Ovary (tissue), 9 donors: Measurements from ENCODE around the gene PDIA3. TPM values are rescaled to one million over a fixed set of nuclear protein-coding genes. Genes with fewer than 3 reads are reported as not detected.
"Not testable (repeated sequence)": the region's sequence is repeated elsewhere in the genome, so short reads cannot be mapped to it uniquely, and the experiment has no call there.

Experiments
- DNase-seq, 5 donors: peaks; one replicate each; pipeline ENCODE4 v3.0.0-alpha.2; 2019 to 2020
- H3K27ac ChIP-seq, 2 donors: fragments of 200-600 bp; one replicate each; pipeline versions ENCODE4 v1.5.1 to v1.8.0; 2019 to 2022
- H3K27me3 ChIP-seq: fragments of 200-600 bp; one replicate; pipeline ENCODE4 v1.8.0; 2022
- H3K36me3 ChIP-seq: fragments of 200-600 bp; sonication (generic); one replicate; pipeline ENCODE4 v1.5.1; 2019
- H3K4me1 ChIP-seq: one replicate; pipeline ENCODE4 v1.8.1; 2013; ENCODE audit warnings: mild to moderate bottlenecking, moderate library complexity; ENCODE audit not compliant: insufficient read depth
- H3K4me3 ChIP-seq: fragments of 200-600 bp; sonication (generic); one replicate; pipeline ENCODE4 v1.5.1; 2017
- H3K9me3 ChIP-seq, 2 donors: fragments of 200-600 bp in 1 of 2; sonication (generic) in 1 of 2; one replicate each; pipeline versions ENCODE4 v1.5.1 to v1.8.1; 2013 to 2019; ENCODE audit warnings: mild to moderate bottlenecking in 1 of 2, moderate library complexity in 1 of 2
- EP300 ChIP-seq: sonication (generic); formaldehyde crosslinking; IDR thresholded peaks from one replicate; pipeline ENCODE4 v1.6.1; 2017; ENCODE audit warnings: antibody characterized with exemption
- POLR2A ChIP-seq: fragments of 450-650 bp; IDR thresholded peaks from one replicate; pipeline ENCODE4 v1.6.1; 2017; ENCODE audit warnings: antibody characterized with exemption, mild to moderate bottlenecking, moderate library complexity
- WGBS, 3 donors: extraction: QIAGEN DNeasy Blood & Tissue Kit in 1 of 3; methylation state at CpG; one replicate each; pipeline versions ENCODE4 v1.1.5 to v1.1.7; 2013 to 2017; 5-methylcytosine and 5-hydroxymethylcytosine counted together
- intact Hi-C, 4 donors: fragments of 100-400 bp; cut with DNase I; formaldehyde crosslinking; loops; one replicate each; pipeline versions ENCODE4 v1.11.0 to v1.15.1; 2022 to 2023
- polyA plus RNA-seq, 2 donors: library from polyadenylated mRNA; stranded (reverse); fragments of 200-250 nt in 1 of 2; fragments of 350-450 nt in 1 of 2; fragmentation: Illumina TruSeq in 1 of 2; extraction: RNeasy Lipid Tissue Mini Kit (QIAGEN cat#74804) in 1 of 2; gene quantifications; one replicate each; pipeline ENCODE4 v1.2.3, GENCODE V29; 2013 to 2014
- total RNA-seq, 7 donors: library from RNA; depleted of rRNA in 2 of 7; stranded (reverse); fragments of >200 nt in 2 of 7; fragmentation: NEBNext Ultra II Directional in 3 of 7; extraction: Animal tissue kit (Norgen Biotek cat#: 25700) in 3 of 7; gene quantifications; one replicate each; pipeline versions ENCODE4 v1.1.0 to v1.2.4, GENCODE V29; 2016 to 2023
- TF ChIP-seq, protein P1 (sequence below), 3 donors: fragments of 450-650 bp in 2 of 3; fragments of 200-600 bp in 1 of 3; IDR thresholded peaks; one replicate each; pipeline versions ENCODE4 v1.5.1 to v1.8.0; 2016 to 2022; ENCODE audit warnings: antibody characterized with exemption in 3 of 3, mild to moderate bottlenecking in 1 of 3
- donor health status: DM: no; HTN: no; CAD: no; lungs with moderate emphysema.
- donor health status: DM: no; HTN: no; CAD: no.
- donor health status: Bipolar disorder and iron deficiency.
- donor health status: DM: yes; HTN: yes; CAD: no.
- donor health status: DM: no; HTN: no; CAD: no.
- donor health status: DM: yes; HTN: yes; CAD: no.

The PDIA3 gene
- total and polyA plus RNA-seq, 9 donors = 56.9 to 711 (median 260) TPM

DNA sequence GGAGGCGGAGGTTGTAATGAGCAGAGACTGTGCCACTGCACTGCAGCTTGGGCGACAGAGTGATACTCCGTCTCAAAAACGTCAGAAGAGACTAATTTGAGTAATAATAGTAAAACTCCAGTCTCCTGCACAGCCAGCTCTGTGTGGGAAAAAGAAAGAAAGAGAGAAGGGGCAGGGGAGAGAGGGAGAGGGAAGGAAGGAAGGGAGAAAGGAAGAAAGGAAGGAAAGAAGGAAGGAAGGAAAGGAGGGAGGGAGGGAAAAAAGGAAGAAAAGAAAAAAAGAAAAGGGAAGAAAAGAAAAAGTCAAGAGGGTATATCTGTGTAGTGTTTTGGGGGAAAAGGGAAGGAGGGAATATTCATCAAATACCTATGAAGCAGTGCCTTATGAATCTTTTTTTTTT lies 23.1 kb upstream of the PDIA3 start:
- Histone ChIP-seq H3K4me3 (no peak overlapping the region), H3K27ac (no peak overlapping the region), H3K36me3 (no peaks in the 10 kb centered on the region), H3K9me3 (no peaks in the 10 kb centered on the region), H3K4me1 (no peaks in the 10 kb centered on the region), H3K27me3 (no peaks in the 10 kb centered on the region)
- TF ChIP-seq, protein P1, sequence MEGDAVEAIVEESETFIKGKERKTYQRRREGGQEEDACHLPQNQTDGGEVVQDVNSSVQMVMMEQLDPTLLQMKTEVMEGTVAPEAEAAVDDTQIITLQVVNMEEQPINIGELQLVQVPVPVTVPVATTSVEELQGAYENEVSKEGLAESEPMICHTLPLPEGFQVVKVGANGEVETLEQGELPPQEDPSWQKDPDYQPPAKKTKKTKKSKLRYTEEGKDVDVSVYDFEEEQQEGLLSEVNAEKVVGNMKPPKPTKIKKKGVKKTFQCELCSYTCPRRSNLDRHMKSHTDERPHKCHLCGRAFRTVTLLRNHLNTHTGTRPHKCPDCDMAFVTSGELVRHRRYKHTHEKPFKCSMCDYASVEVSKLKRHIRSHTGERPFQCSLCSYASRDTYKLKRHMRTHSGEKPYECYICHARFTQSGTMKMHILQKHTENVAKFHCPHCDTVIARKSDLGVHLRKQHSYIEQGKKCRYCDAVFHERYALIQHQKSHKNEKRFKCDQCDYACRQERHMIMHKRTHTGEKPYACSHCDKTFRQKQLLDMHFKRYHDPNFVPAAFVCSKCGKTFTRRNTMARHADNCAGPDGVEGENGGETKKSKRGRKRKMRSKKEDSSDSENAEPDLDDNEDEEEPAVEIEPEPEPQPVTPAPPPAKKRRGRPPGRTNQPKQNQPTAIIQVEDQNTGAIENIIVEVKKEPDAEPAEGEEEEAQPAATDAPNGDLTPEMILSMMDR (IDR thresholded peaks at IDR 0.05) = no peak
- TF ChIP-seq EP300 = no peak
- TF ChIP-seq POLR2A = no peak
- 67 to 75% (median 74%) methylated on average over 4 of the region's 4 CpGs for WGBS, 3 donors
- intact Hi-C loops = no loop called here
- DNase-seq = no peak

DNA sequence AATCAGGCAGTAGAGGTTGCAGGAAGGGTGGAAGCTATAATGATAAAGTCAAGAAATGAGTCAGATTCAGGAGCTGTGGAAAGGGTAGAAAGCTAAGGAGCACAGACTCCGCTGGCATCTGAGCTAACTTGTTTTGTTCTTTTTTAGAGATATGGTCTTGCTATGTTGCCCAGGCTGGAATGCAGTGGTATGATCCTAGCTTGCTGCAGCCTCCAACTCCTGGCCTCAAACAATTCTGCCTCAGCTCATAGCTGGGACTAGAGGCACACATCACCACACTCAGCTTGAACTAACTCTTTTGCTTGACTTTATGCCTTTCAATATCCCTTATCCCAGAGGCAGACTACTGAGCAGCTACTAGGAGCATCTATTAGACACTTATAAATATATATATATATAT lies 19.9 kb upstream of the PDIA3 start:
- intact Hi-C loops, H3K9me3 ChIP-seq, H3K4me1 ChIP-seq, H3K27ac ChIP-seq, H3K36me3 ChIP-seq, DNase-seq, H3K27me3 ChIP-seq, H3K4me3 ChIP-seq: not testable (repeated sequence)
- 95 to 100% (median 100%) methylated on average over 1 of the region's 1 CpG for WGBS, 3 donors

DNA sequence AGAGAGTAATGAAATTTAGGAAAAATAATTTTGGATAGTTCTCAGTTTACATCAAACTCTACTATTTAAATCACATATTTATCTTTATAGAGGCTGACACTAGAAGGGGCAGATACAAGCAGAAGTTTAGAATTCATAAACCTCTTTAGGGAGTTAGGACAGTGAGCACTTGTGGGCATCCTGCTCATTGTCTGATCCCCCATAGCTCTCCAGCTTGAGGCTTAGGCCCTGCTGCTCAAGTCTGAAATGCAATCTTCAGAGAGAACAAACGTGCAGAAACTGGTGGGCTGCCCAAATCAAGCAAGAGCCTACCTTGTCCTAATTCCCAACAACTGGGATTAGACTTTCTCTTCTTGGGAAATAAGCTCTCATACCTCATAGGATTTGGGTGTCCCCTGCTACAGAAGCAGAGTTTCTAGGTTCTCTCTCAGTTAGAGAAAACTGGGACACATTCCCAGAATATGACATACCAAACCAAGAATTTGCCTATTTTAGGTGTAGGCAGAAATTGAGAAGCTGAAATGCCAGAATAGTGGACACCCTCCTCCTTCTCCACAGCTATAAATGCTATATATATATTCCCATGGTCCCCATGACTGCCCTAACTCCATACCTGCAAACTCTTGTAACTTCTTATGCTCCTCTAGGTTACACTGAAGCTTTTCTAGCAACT lies 18.0 kb upstream of the PDIA3 start:
- intact Hi-C loops, H3K27me3 ChIP-seq, H3K4me3 ChIP-seq, H3K4me1 ChIP-seq, DNase-seq, H3K27ac ChIP-seq, H3K9me3 ChIP-seq, H3K36me3 ChIP-seq: not testable (repeated sequence)
- 47 to 59% (median 47%) methylated on average over 1 of the region's 1 CpG for WGBS, 3 donors

DNA sequence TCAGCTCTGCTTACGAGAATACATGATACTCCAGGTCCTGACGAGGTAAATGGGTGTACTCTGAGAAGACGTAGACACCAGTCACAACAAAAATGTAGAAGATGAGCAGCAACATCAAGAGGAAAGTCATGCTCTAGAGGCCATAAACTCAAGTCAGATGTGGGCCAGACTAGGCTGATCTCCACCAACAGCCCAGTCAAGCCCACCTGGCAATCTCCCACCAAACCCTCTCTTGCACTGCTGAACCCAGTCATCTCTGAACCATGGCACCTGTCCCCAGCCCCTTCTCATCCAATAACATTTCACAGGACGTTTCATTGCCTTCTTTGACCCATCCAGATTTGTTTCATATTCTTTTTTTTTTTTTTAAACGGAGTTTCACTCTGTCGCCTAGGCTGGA lies 10.8 kb upstream of the PDIA3 start:
- H3K4me3 ChIP-seq = no peak overlapping the region
- intact Hi-C loops = no loop called here
- DNase-seq = no peak
- H3K36me3 ChIP-seq = no peaks in the 10 kb centered on the region
- TF ChIP-seq, protein P1 (IDR thresholded peaks at IDR 0.05) = no peak
- no peak for TF ChIP-seq POLR2A
- no peaks in the 10 kb centered on the region for H3K9me3 ChIP-seq
- 84 to 89% (median 85%) methylated on average over 6 of the region's 6 CpGs for WGBS, 3 donors
- no peak overlapping the region for H3K27ac ChIP-seq
- no peaks in the 10 kb centered on the region for H3K4me1 ChIP-seq
- no peaks in the 10 kb centered on the region for H3K27me3 ChIP-seq

DNA sequence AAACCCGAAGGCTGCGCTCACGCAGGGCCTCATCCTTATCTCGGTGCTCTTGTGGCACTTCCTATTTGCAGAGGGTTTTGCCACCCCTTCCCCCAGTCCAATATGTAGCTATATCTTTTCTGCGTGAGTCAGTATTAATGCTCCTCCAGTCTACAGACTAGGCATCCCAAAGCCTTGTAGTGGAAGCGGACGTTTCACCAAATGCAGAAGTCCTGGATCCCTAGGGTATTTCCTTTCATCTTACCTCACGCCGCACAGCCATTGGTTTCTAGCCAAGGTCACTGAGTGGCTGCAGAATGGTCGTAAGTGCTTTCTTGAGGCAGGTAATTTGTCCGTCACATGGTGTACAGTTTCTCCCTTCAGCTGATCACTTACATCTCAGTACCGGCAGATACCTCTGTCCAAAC lies 668 bp downstream of the PDIA3 start:
- WGBS, 3 donors = 0 to 2% (median 0%) methylated on average over 12 of the region's 12 CpGs
- H3K27me3 ChIP-seq, H3K9me3 ChIP-seq, H3K4me1 ChIP-seq, DNase-seq, H3K36me3 ChIP-seq, intact Hi-C loops: not testable (repeated sequence)
- Histone ChIP-seq H3K27ac (peak overlapping the region; percentile 95 to 97), H3K4me3 (peak overlapping the region; percentile 95)

DNA sequence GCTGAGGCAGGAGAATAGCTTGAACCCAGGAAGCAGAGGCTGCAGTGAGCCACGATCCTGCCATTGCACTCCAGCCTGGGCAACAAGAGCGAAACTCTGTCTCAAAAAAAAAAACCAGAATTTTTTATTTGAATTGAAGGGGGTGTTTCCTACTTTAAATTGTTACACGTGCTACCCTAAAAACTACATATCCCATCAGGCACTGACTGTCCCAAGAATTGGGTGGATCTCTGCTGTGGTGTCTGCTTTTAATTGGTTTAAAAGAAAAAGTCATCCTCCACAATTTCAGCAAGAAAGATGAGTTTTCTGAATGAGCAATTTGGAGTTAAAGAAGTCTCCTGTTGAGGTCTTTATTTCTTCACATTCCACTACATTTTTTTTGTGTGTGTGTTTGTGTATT lies 2.1 kb downstream of the PDIA3 start:
- H3K4me3 ChIP-seq = peak overlapping the region; percentile 95
- no peaks in the 10 kb centered on the region for H3K27me3 ChIP-seq
- WGBS, 3 donors = 58 to 67% (median 60%) methylated on average over 3 of the region's 3 CpGs
- no peaks in the 10 kb centered on the region for H3K9me3 ChIP-seq
- intact Hi-C loops = no loop called here
- no peaks in the 10 kb centered on the region for H3K36me3 ChIP-seq
- DNase-seq = no peak
- no peak for TF ChIP-seq EP300
- no peak for TF ChIP-seq POLR2A
- TF ChIP-seq, protein P1 (IDR thresholded peaks at IDR 0.05) = no peak
- no peak overlapping the region for H3K27ac ChIP-seq
- peaks cover 5% of the 10 kb centered on the region for H3K4me1 ChIP-seq
